Kidney epithelial cell (primary cell): ENCODE data around the gene TRIM63. TPM values are rescaled to one million over a fixed set of nuclear protein-coding genes. Genes with fewer than 3 reads are reported as not detected.

ENCODE experiments used
- DNase-seq: peaks from one replicate; pipeline ENCODE4 v3.0.0-alpha.2; 2010; ENCODE audit warnings: low read depth
- H3K27me3 ChIP-seq: 2 replicates; pipeline ENCODE4 v1.6.0; 2011; ENCODE audit warnings: low read length; ENCODE audit not compliant: control insufficient read depth, insufficient read depth
- H3K36me3 ChIP-seq: 2 replicates; pipeline ENCODE4 v1.5.1; 2011; ENCODE audit warnings: low read length; ENCODE audit not compliant: control insufficient read depth, insufficient read depth
- H3K4me3 ChIP-seq: 2 replicates; pipeline ENCODE4 v1.5.1; 2011; ENCODE audit warnings: low read depth, mild to moderate bottlenecking, control low read depth, low read length
- total RNA-seq: library from RNA; depleted of rRNA; stranded (reverse); fragments of >200 nt; gene quantifications from 2 replicates; pipeline ENCODE4 v1.2.3, GENCODE V29; 2015
- TF ChIP-seq, protein P1 (sequence below): IDR thresholded peaks from 2 replicates; pipeline ENCODE4 v1.5.1; 2011; ENCODE audit warnings: mild to moderate bottlenecking, moderate library complexity, low read length, control low read depth, inconsistent platforms; ENCODE audit not compliant: insufficient read depth, poor library complexity, severe bottlenecking

Gene TRIM63
- total RNA-seq: 0.14 TPM in 1 of 2 replicates, not detected in the other

DNA sequence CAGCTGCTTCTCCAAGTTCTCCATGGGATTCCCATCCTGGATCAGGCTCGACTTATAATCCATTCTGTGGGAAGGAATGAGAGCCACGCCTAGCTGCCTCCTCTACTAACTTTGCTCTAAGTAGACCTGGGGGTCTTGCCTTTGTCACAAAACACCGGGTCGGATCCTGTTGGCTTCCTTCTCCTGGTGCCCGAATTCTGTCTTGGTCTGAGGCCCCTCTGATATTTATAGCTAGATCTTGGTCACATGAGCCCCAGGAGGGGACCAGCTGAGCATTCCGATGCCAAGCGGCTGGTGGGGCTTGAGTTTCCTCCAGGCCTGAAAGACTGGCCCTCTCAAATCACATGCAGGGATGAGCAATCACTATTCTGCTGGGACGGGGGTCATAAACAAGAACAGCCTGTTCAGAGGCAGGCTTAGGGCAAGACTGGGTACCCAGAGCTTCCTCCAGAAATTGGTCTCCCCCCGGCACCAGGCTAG, at the start of gene TRIM63:
Gene TRIM63 (minus strand): TSS at position 199 of the 480 bp plus-strand sequence. CDS start 136 bp downstream, at position 63.
- TF ChIP-seq, protein P1, sequence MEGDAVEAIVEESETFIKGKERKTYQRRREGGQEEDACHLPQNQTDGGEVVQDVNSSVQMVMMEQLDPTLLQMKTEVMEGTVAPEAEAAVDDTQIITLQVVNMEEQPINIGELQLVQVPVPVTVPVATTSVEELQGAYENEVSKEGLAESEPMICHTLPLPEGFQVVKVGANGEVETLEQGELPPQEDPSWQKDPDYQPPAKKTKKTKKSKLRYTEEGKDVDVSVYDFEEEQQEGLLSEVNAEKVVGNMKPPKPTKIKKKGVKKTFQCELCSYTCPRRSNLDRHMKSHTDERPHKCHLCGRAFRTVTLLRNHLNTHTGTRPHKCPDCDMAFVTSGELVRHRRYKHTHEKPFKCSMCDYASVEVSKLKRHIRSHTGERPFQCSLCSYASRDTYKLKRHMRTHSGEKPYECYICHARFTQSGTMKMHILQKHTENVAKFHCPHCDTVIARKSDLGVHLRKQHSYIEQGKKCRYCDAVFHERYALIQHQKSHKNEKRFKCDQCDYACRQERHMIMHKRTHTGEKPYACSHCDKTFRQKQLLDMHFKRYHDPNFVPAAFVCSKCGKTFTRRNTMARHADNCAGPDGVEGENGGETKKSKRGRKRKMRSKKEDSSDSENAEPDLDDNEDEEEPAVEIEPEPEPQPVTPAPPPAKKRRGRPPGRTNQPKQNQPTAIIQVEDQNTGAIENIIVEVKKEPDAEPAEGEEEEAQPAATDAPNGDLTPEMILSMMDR: no peak
- Histone ChIP-seq H3K4me3 (no peak within 1 kb of the TSS), H3K27me3 (peaks cover 9% of the 10 kb centered on the region), H3K36me3 (no peaks in the 10 kb centered on the region)
- no peak for DNase-seq

DNA sequence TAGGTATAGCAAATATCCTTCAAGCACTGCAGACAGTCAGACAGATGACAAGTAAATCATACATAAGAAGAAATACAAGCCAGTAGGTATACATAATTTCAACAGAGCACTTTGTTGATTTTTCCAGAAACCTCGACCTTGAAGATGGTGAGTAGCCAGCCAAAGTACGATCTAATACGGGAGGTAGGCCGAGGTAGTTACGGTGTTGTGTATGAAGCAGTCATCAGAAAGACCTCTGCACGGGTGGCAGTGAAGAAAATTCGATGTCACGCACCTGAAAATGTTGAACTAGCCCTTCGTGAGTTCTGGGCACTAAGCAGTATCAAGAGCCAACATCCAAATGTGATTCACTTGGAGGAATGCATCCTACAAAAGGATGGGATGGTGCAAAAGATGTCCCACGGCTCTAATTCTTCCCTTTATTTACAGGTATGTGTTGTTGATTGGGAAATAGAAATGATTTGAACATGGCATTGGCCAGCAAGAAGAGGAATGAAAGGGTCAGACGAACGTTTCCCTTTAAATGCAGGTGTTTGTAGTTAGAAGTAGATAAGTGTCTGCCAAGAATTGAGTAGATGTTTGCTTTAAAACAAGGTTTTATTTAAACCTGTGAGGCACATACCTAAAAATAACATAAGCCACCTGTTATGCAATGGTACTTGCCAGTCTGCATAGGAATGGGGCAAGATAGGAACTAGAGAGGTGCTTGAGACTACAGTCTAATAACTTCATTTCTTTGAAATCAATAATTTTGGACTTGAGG, 46.9 kb upstream of the TRIM63 start:
- H3K36me3 ChIP-seq: no peaks in the 10 kb centered on the region
- TF ChIP-seq, protein P1: no peak
- H3K4me3 ChIP-seq: no peak overlapping the region
- H3K27me3 ChIP-seq: no peaks in the 10 kb centered on the region
- DNase-seq: no peak

- H3K36me3 ChIP-seq: no peaks in the 10 kb centered on the region
- DNase-seq: no peak
- H3K27me3 ChIP-seq: no peaks in the 10 kb centered on the region
These were observed 45.0 kb upstream of the TRIM63 start for GRCh38 chr1:26112407-26112775.

DNA sequence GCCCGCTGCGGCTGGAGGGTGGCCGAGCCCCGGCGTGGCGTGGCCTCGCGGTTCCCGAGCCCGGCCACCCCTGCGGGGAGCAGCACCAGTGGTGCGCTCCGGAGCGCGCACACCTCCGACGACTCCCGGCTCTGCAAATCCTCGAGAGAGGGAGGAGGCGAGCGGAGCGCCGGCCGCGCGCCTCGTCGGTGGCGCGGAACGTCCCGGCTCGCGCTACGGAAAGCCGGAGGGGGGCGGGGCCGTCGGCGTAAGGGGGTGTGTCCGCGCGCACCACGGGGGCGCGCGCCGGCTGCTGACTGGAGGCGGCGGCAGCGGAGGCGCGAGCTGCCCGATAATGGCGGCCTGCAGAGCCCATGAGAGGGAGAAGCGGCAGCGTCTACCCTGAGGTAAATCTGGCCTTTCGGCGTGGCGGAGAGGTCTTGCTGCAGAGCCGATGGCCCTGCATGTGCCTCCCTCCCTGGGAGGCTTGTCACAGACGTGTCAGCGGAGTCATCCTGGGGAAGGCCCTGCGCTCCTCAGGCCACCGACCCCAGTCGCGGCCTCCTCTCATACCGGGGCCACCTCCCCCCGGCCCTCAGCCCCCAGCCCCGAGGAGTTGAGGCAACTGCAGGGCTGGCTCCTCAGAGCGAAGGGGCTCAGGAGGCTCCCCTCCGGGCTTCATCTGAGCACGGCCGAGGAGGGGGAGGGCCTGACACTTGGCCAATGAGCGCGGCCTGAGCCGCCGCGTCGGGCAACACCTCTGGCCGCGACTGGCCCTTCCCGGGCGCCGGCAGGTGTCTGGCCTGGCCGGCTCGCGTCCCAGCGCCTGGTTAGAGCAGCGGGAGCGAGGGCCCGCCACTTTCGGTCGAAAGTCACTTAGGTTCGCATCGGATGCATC, 44.3 kb upstream of the TRIM63 start, which contains the start of gene PDIK1L:
Gene PDIK1L (plus strand): TSS at position 295 of the 877 bp plus-strand sequence. CDS start 2,485 bp downstream, outside the sequence.
- H3K27me3 ChIP-seq: no peaks in the 10 kb centered on the region
- peak; percentile 70 for DNase-seq
- TF ChIP-seq, protein P1: no peak
- H3K36me3 ChIP-seq: no peaks in the 10 kb centered on the region
- peak within 1 kb of the TSS; percentile 98 for H3K4me3 ChIP-seq

More at GRCh38 chr1:26112407-26112775, 45.0 kb upstream of the TRIM63 start:
- peak overlapping the region; percentile 98 for H3K4me3 ChIP-seq
- TF ChIP-seq, protein P1: no peak

GRCh38 chr1:26110731-26111529, 43.5 kb upstream of the TRIM63 start:
- Histone ChIP-seq H3K36me3 (no peaks in the 10 kb centered on the region), H3K27me3 (no peaks in the 10 kb centered on the region), H3K4me3 (peak overlapping the region; percentile 98)
- TF ChIP-seq, protein P1: no peak
- no peak for DNase-seq
